ENCODE measurements around the gene ITGA5. TPM values are rescaled to one million over a fixed set of nuclear protein-coding genes. Genes with fewer than 3 reads are reported as not detected.

Gene ITGA5
- total RNA-seq, 1 experiment from 2014 or later, result 35.9 TPM

DNA sequence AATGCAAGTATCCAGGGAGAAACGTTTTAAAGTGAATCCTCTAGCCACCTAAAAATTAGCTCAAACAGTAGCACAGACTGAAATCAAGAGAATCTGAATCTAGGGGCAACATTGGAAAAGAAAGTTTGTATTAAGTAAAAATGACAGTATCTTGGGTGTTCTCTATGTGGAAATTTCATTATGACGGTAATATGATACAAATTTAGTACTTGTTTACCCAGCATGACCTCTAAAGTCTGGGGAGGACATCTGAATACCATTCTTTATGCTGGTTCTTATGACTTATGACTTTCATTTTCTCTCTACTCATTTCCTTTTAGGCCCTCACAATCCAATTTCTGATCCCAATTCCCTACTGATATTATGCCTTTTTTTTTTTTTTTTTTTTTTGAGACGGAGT, 40.3 kb upstream of the ITGA5 start:
- CTCF ChIA-PET, result no interaction called here
- no peak for TF ChIP-seq EZH2 (IDR thresholded peaks at IDR 0.05; ENCODE audit: low read length, unreplicated experiment)
- TF ChIP-seq, protein P1, sequence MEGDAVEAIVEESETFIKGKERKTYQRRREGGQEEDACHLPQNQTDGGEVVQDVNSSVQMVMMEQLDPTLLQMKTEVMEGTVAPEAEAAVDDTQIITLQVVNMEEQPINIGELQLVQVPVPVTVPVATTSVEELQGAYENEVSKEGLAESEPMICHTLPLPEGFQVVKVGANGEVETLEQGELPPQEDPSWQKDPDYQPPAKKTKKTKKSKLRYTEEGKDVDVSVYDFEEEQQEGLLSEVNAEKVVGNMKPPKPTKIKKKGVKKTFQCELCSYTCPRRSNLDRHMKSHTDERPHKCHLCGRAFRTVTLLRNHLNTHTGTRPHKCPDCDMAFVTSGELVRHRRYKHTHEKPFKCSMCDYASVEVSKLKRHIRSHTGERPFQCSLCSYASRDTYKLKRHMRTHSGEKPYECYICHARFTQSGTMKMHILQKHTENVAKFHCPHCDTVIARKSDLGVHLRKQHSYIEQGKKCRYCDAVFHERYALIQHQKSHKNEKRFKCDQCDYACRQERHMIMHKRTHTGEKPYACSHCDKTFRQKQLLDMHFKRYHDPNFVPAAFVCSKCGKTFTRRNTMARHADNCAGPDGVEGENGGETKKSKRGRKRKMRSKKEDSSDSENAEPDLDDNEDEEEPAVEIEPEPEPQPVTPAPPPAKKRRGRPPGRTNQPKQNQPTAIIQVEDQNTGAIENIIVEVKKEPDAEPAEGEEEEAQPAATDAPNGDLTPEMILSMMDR (conservative IDR thresholded peaks at IDR 0.05; ENCODE audit: low read depth, low read length), result no peak
- no peak for TF ChIP-seq EZH2phosphoT487 (IDR thresholded peaks at IDR 0.05; ENCODE audit: borderline replicate concordance, low read length)
- no peaks in the 10 kb centered on the region for H3K9me3 ChIP-seq (ENCODE audit: low read length)

DNA sequence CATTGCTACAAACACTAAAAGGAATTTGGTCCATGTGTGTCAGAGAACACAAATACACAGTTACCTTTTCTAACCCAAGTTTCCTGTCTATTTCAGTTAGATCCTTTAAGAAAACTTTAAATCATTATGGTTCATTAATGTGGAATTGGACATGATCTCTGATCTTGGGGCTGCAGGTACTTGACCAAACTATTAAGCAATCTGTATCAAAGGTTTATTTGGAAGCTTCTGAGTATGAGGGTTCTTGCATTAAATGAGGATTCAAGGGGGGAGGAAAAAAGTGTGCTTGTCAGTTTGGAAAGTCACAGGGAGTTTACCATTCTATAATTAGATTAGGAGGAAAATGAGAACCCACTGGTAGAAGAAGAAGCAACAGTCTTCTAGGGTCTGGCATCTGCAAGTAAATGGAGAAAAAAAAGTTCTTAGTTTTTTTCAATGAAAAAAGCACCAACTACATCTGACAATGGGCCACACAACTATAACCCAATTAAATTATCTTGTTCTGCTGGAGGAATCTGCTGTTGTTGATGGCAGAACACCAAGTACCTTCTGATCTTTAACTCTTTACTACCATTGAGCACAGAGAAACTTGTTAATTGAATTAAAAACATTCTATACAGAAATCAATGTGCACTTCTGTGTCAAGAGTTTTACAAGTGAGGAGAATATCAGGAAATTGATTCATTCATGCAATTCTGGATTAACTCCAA, 36.8 kb upstream of the ITGA5 start:
- no peaks in the 10 kb centered on the region for H3K4me1 ChIP-seq (ENCODE audit: insufficient read depth, low read length)
- BruUV-seq (replicated peaks), result no TSS peak
- H3K9me2 ChIP-seq (replicated peaks; ENCODE audit: low read length), result no peaks in the 10 kb centered on the region
- ChIA-PET POLR2A (ENCODE audit: unreplicated experiment) (no interaction called here), CTCF (no interaction called here)
- no peak overlapping the region for H2AFZ ChIP-seq (ENCODE audit: low read length)
- ATAC-seq, result no peak
- no peak for DNase-seq
- peaks cover 92% of the 10 kb centered on the region for H3K27me3 ChIP-seq (ENCODE audit: low read length)
- no peak overlapping the region for H3K4me3 ChIP-seq (ENCODE audit: low read length)
- H4K20me1 ChIP-seq (ENCODE audit: low read length), result no peaks in the 10 kb centered on the region
- no peaks in the 10 kb centered on the region for H3K36me3 ChIP-seq (ENCODE audit: low read depth, low read length)
- intact Hi-C loops (cut with micrococcal nuclease), result no loop called here
- no peak overlapping the region for H3K9ac ChIP-seq (ENCODE audit: low read length)
- no peak overlapping the region for H3K27ac ChIP-seq (ENCODE audit: low read length)
- H3K9me3 ChIP-seq (ENCODE audit: low read length), result no peaks in the 10 kb centered on the region
- no peaks in the 10 kb centered on the region for H3F3A ChIP-seq (ENCODE audit: low read length, unreplicated experiment)
- no peaks in the 10 kb centered on the region for H3K79me2 ChIP-seq (ENCODE audit: low read length)
- TF ChIP-seq EZH2 (IDR thresholded peaks at IDR 0.05; ENCODE audit: low read length, unreplicated experiment) (no peak), EZH2phosphoT487 (IDR thresholded peaks at IDR 0.05; ENCODE audit: borderline replicate concordance, low read length) (no peak)
- TF ChIP-seq, protein P1 (conservative IDR thresholded peaks at IDR 0.05; ENCODE audit: low read depth, low read length), result no peak
- no peak overlapping the region for H3K4me2 ChIP-seq (ENCODE audit: low read length)

More for the DNA sequence above, 40.3 kb upstream of the ITGA5 start:
- H2AFZ ChIP-seq (ENCODE audit: low read length), result no peak overlapping the region
- H3K27ac ChIP-seq (ENCODE audit: low read length), result no peak overlapping the region
- no peaks in the 10 kb centered on the region for H3K36me3 ChIP-seq (ENCODE audit: low read depth, low read length)
- ATAC-seq, result no peak
- H3K27me3 ChIP-seq (ENCODE audit: low read length), result peaks cover 95% of the 10 kb centered on the region
- no peaks in the 10 kb centered on the region for H3K9me2 ChIP-seq (replicated peaks; ENCODE audit: low read length)
- no peak overlapping the region for H3K4me3 ChIP-seq (ENCODE audit: low read length)
- POLR2A ChIA-PET (ENCODE audit: unreplicated experiment), result no interaction called here
- no peak overlapping the region for H3K9ac ChIP-seq (ENCODE audit: low read length)
- intact Hi-C loops (cut with micrococcal nuclease), result no loop called here
- H3F3A ChIP-seq (ENCODE audit: low read length, unreplicated experiment), result no peaks in the 10 kb centered on the region
- H3K79me2 ChIP-seq (ENCODE audit: low read length), result no peaks in the 10 kb centered on the region
- no peaks in the 10 kb centered on the region for H4K20me1 ChIP-seq (ENCODE audit: low read length)
- DNase-seq, result no peak
- H3K4me1 ChIP-seq (ENCODE audit: insufficient read depth, low read length), result no peaks in the 10 kb centered on the region
- no peak overlapping the region for H3K4me2 ChIP-seq (ENCODE audit: low read length)
- no TSS peak for BruUV-seq (replicated peaks)

DNA sequence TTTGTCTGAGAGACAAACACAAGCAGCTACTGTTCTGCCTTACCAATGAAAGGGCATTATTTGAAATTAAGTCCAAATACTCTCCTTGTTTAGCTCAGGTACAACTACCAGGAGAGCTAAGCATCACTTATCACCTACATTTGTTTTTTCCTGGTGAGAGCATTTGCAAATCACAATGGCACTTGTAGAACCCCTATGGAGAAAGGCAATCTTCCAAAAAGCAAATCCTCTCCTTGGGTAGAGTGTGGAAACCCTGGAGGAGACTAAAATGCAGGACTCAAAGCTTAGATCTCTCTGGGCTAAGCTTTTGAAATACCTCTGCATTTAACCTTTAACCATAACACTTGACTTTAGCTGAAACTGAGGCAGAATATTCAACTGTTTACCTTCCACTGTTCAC, 33.6 kb upstream of the ITGA5 start:
- no peak overlapping the region for H3K27ac ChIP-seq (ENCODE audit: low read length)
- H3K4me3 ChIP-seq (ENCODE audit: low read length), result no peak overlapping the region
- no peak overlapping the region for H2AFZ ChIP-seq (ENCODE audit: low read length)
- H3K79me2 ChIP-seq (ENCODE audit: low read length), result no peaks in the 10 kb centered on the region
- no peaks in the 10 kb centered on the region for H3K36me3 ChIP-seq (ENCODE audit: low read depth, low read length)
- H3K4me2 ChIP-seq (ENCODE audit: low read length), result no peak overlapping the region
- no peaks in the 10 kb centered on the region for H4K20me1 ChIP-seq (ENCODE audit: low read length)
- no TSS peak for BruUV-seq (replicated peaks)
- DNase-seq (no peak), ATAC-seq (no peak)
- H3K9me2 ChIP-seq (replicated peaks; ENCODE audit: low read length), result no peaks in the 10 kb centered on the region
- intact Hi-C loops (cut with micrococcal nuclease), result no loop called here
- no peaks in the 10 kb centered on the region for H3F3A ChIP-seq (ENCODE audit: low read length, unreplicated experiment)
- ChIA-PET POLR2A (ENCODE audit: unreplicated experiment) (no interaction called here), CTCF (no interaction called here)
- H3K27me3 ChIP-seq (ENCODE audit: low read length), result peaks cover 68% of the 10 kb centered on the region
- no peak for TF ChIP-seq EZH2 (IDR thresholded peaks at IDR 0.05; ENCODE audit: low read length, unreplicated experiment)
- H3K4me1 ChIP-seq (ENCODE audit: insufficient read depth, low read length), result no peaks in the 10 kb centered on the region
- H3K9ac ChIP-seq (ENCODE audit: low read length), result no peak overlapping the region
- no peaks in the 10 kb centered on the region for H3K9me3 ChIP-seq (ENCODE audit: low read length)
